H9 (cell line): ENCODE data around the gene GOT1. TPM values are rescaled to one million over a fixed set of nuclear protein-coding genes. Genes with fewer than 3 reads are reported as not detected.

Experiments used
- DNase-seq: peaks from one replicate; pipeline ENCODE4 v3.0.0-alpha.2; 2017
- H2AFZ ChIP-seq: one replicate; pipeline ENCODE4 v1.6.1; 2013; ENCODE audit warnings: mild to moderate bottlenecking, low read length, control low read depth, moderate library complexity
- H2AK5ac ChIP-seq: 2 replicates; pipeline ENCODE4 v1.6.1; 2013; ENCODE audit warnings: low read length, control low read depth, mixed read lengths; ENCODE audit not compliant: insufficient read length
- H2BK120ac ChIP-seq: one replicate; pipeline ENCODE4 v1.6.1; 2013; ENCODE audit warnings: low read depth, mild to moderate bottlenecking, low read length, control low read depth, inconsistent platforms; ENCODE audit not compliant: poor library complexity, severe bottlenecking
- H2BK12ac ChIP-seq: 2 replicates; pipeline ENCODE4 v1.6.1; 2013; ENCODE audit warnings: low read length, control low read depth, mixed read lengths, low read depth; ENCODE audit not compliant: insufficient read length
- H2BK15ac ChIP-seq: 2 replicates; pipeline ENCODE4 v1.6.1; 2013; ENCODE audit warnings: low read depth, low read length, control low read depth
- H2BK20ac ChIP-seq: one replicate; pipeline ENCODE4 v1.6.1; 2013; ENCODE audit warnings: low read depth, mild to moderate bottlenecking, low read length, control low read depth, inconsistent platforms; ENCODE audit not compliant: poor library complexity, severe bottlenecking
- H2BK5ac ChIP-seq: 2 replicates; pipeline ENCODE4 v1.6.1; 2013; ENCODE audit warnings: low read length, control low read depth, mixed read lengths; ENCODE audit not compliant: insufficient read length
- H3K14ac ChIP-seq: 2 replicates; pipeline ENCODE4 v1.6.1; 2013; ENCODE audit warnings: low read length, control low read depth; ENCODE audit not compliant: insufficient read depth
- H3K18ac ChIP-seq: 2 replicates; pipeline ENCODE4 v1.6.1; 2013; ENCODE audit warnings: low read depth, mild to moderate bottlenecking, mixed read lengths, low read length, control low read depth; ENCODE audit not compliant: insufficient read length
- H3K23ac ChIP-seq: 2 replicates; pipeline ENCODE4 v1.6.1; 2013; ENCODE audit warnings: low read length, control low read depth, mixed read lengths, low read depth; ENCODE audit not compliant: insufficient read length
- H3K23me2 ChIP-seq: 2 replicates; pipeline ENCODE4 v1.6.1; 2013; ENCODE audit warnings: low read depth, mild to moderate bottlenecking, mixed read lengths, low read length, control low read depth; ENCODE audit not compliant: insufficient read length, poor library complexity, severe bottlenecking
- H3K27ac ChIP-seq: 2 replicates; pipeline ENCODE4 v1.5.1; 2013; ENCODE audit warnings: low read length, control low read depth, mixed read lengths, low read depth; ENCODE audit not compliant: insufficient read length
- H3K27me3 ChIP-seq: 2 replicates; pipeline ENCODE4 v1.6.1; 2013; ENCODE audit warnings: low read length, control low read depth, inconsistent platforms; ENCODE audit not compliant: insufficient read depth
- H3K4ac ChIP-seq: 2 replicates; pipeline ENCODE4 v1.6.1; 2013; ENCODE audit warnings: low read depth, mild to moderate bottlenecking, control low read depth, inconsistent platforms, low read length, moderate library complexity
- H3K4me1 ChIP-seq: 2 replicates; pipeline ENCODE4 v1.6.1; 2013; ENCODE audit warnings: low read length, control low read depth, inconsistent platforms; ENCODE audit not compliant: insufficient read depth
- H3K4me2 ChIP-seq: 2 replicates; pipeline ENCODE4 v1.6.1; 2013; ENCODE audit warnings: low read length, control low read depth, mixed read lengths; ENCODE audit not compliant: insufficient read length, insufficient read depth
- H3K56ac ChIP-seq: 2 replicates; pipeline ENCODE4 v1.6.1; 2013; ENCODE audit warnings: low read depth, mild to moderate bottlenecking, mixed read lengths, low read length, control low read depth; ENCODE audit not compliant: insufficient read length
- H3K79me1 ChIP-seq: 2 replicates; pipeline ENCODE4 v1.6.1; 2013; ENCODE audit warnings: low read depth, mild to moderate bottlenecking, moderate library complexity, low read length, control low read depth, inconsistent platforms; ENCODE audit not compliant: insufficient read depth, poor library complexity, severe bottlenecking
- H3K79me2 ChIP-seq: 2 replicates; pipeline ENCODE4 v1.6.1; 2013; ENCODE audit warnings: low read length, control low read depth, inconsistent platforms; ENCODE audit not compliant: insufficient read depth
- H3K9ac ChIP-seq: 2 replicates; pipeline ENCODE4 v1.6.1; 2013; ENCODE audit warnings: low read length, control low read depth, mixed read lengths; ENCODE audit not compliant: insufficient read length; ENCODE audit errors: extremely low read depth
- H3K9me3 ChIP-seq: one replicate; pipeline ENCODE4 v1.6.1; 2013; ENCODE audit warnings: low read depth, low read length, inconsistent platforms; ENCODE audit not compliant: control insufficient read depth
- H3T11ph ChIP-seq: one replicate; pipeline ENCODE4 v1.6.1; 2013; ENCODE audit warnings: mild to moderate bottlenecking, low read length, control low read depth, inconsistent platforms
- H4K20me1 ChIP-seq: one replicate; pipeline ENCODE4 v1.6.1; 2013; ENCODE audit not compliant: control insufficient read depth, insufficient read length, insufficient read depth
- H4K5ac ChIP-seq: 2 replicates; pipeline ENCODE4 v1.6.1; 2013; ENCODE audit warnings: low read depth, mild to moderate bottlenecking, mixed read lengths, low read length, control low read depth; ENCODE audit not compliant: insufficient read length
- H4K8ac ChIP-seq: replicated peaks from 2 replicates; pipeline ENCODE4 v1.6.1; 2013; ENCODE audit warnings: low read length, control low read depth, mixed read lengths, low read depth; ENCODE audit not compliant: insufficient read length
- H4K91ac ChIP-seq: 2 replicates; pipeline ENCODE4 v1.6.1; 2013; ENCODE audit warnings: low read depth, mild to moderate bottlenecking, moderate library complexity, mixed read lengths, low read length, control low read depth; ENCODE audit not compliant: insufficient read length
- H3K27ac Mint-ChIP-seq, 3 experiments: 2 replicates in 2 of 3; 3 replicates in 1 of 3; pipeline ENCODE4 v1.8.0; 2020 to 2021; ENCODE audit warnings: mixed read lengths in 3 of 3, mild to moderate bottlenecking in 1 of 3, moderate library complexity in 1 of 3
- H3K27me3 Mint-ChIP-seq: 2 replicates; pipeline ENCODE4 v1.8.0; 2021; ENCODE audit warnings: low read depth, mild to moderate bottlenecking, moderate library complexity, mixed read lengths
- H3K36me3 Mint-ChIP-seq, 3 experiments: 2 replicates in 2 of 3; 3 replicates in 1 of 3; pipeline ENCODE4 v1.8.0; 2020 to 2021; ENCODE audit warnings: low read depth in 3 of 3, mixed read lengths in 3 of 3; ENCODE audit not compliant: insufficient read depth in 1 of 3
- H3K4me1 Mint-ChIP-seq, 2 experiments: 2 replicates each; pipeline ENCODE4 v1.8.0; 2020; ENCODE audit warnings: mixed read lengths in 2 of 2
- H3K4me3 Mint-ChIP-seq, 2 experiments: 2 replicates in 1 of 2; 3 replicates in 1 of 2; pipeline ENCODE4 v1.8.0; 2020 to 2021; ENCODE audit warnings: mild to moderate bottlenecking in 2 of 2, mixed read lengths in 2 of 2, moderate library complexity in 1 of 2
- H3K9me3 Mint-ChIP-seq, 2 experiments: 2 replicates in 1 of 2; 3 replicates in 1 of 2; pipeline ENCODE4 v1.8.0; 2020; ENCODE audit warnings: mild to moderate bottlenecking in 2 of 2, mixed read lengths in 2 of 2, moderate library complexity in 1 of 2
- WGBS: extraction: QIAGEN DNeasy Blood & Tissue Kit; methylation state at CpG from one replicate; pipeline ENCODE4 v1.1.7; 2013; ENCODE audit warnings: missing lambda C conversion rate, low lambda C conversion rate, mixed read lengths; ENCODE audit not compliant: insufficient read length; ENCODE audit errors: extremely low coverage; 5-methylcytosine and 5-hydroxymethylcytosine counted together
- total RNA-seq: library from RNA; stranded (reverse); gene quantifications from 2 replicates; pipeline ENCODE4 v1.2.1, GENCODE V29; 2021
- TF ChIP-seq, protein P1 (sequence below): fragments of 200-600 bp; sonication (generic); conservative IDR thresholded peaks from 3 replicates; pipeline ENCODE4 v1.8.0; 2021; ENCODE audit warnings: antibody characterized with exemption, mild to moderate bottlenecking

The GOT1 gene
- total RNA-seq, 1 experiment from 2014 or later: 43.3 TPM

DNA sequence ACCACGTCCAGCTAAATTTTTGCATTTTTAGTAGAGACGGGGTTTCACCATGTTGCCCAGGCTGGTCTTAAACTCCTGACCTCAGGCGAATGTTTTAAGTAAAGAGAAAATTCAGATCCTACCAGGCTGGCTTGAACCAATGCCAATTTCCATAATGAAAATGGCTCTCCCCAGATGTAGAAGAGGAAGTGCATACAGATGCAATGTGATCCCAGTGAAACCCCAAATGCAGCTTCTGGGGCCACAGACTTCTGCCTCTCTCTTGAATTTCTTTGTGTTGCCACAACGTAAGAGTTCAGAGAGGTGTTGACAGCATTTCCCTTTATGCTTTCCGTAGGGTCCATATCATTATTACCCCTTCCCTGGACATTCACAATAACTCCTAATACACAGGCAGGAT is 29.6 kb upstream of the GOT1 start:
- no peaks in the 10 kb centered on the region for H3K4me1 Mint-ChIP-seq
- Histone ChIP-seq H3K23me2 (no peaks in the 10 kb centered on the region), H2BK15ac (no peak overlapping the region), H3K79me2 (no peaks in the 10 kb centered on the region), H3K14ac (no peak overlapping the region), H3K9ac (no peak overlapping the region), H3K18ac (no peak overlapping the region), H2AK5ac (no peak overlapping the region), H3K27me3 (no peaks in the 10 kb centered on the region), H3K56ac (no peak overlapping the region), H2AFZ (no peak overlapping the region), H4K5ac (no peak overlapping the region), H4K8ac (no peak overlapping the region), H4K20me1 (no peaks in the 10 kb centered on the region), H3K23ac (no peak overlapping the region), H2BK12ac (no peak overlapping the region), H3K4me2 (no peak overlapping the region), H3K4me1 (no peaks in the 10 kb centered on the region), H3K27ac (no peak overlapping the region), H2BK5ac (no peak overlapping the region), H3T11ph (no peak overlapping the region), H3K79me1 (no peaks in the 10 kb centered on the region), H2BK20ac (no peak overlapping the region), H2BK120ac (no peak overlapping the region), H3K9me3 (no peaks in the 10 kb centered on the region), H3K4ac (no peak overlapping the region), H4K91ac (no peak overlapping the region)
- no peak for DNase-seq
- no peak overlapping the region for H3K4me3 Mint-ChIP-seq
- no CpG with 5 or more reads among the region's 5 CpGs for WGBS
- no peaks in the 10 kb centered on the region for H3K36me3 Mint-ChIP-seq
- H3K9me3 Mint-ChIP-seq: no peaks in the 10 kb centered on the region
- TF ChIP-seq, protein P1, sequence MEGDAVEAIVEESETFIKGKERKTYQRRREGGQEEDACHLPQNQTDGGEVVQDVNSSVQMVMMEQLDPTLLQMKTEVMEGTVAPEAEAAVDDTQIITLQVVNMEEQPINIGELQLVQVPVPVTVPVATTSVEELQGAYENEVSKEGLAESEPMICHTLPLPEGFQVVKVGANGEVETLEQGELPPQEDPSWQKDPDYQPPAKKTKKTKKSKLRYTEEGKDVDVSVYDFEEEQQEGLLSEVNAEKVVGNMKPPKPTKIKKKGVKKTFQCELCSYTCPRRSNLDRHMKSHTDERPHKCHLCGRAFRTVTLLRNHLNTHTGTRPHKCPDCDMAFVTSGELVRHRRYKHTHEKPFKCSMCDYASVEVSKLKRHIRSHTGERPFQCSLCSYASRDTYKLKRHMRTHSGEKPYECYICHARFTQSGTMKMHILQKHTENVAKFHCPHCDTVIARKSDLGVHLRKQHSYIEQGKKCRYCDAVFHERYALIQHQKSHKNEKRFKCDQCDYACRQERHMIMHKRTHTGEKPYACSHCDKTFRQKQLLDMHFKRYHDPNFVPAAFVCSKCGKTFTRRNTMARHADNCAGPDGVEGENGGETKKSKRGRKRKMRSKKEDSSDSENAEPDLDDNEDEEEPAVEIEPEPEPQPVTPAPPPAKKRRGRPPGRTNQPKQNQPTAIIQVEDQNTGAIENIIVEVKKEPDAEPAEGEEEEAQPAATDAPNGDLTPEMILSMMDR: no peak
- H3K27ac Mint-ChIP-seq: no peak overlapping the region
- peaks cover 29% of the 10 kb centered on the region for H3K27me3 Mint-ChIP-seq
